Activated CD4-positive, alpha-beta memory T cell treated with anti-CD3 and anti-CD28 coated beads, Interleukin-2, amount 10 ng/mL, durations not matched to agents 7 days and 5 days (primary cell): Measurements from ENCODE around the gene PBX4. TPM values are rescaled to one million over a fixed set of nuclear protein-coding genes. Genes with fewer than 3 reads are reported as not detected.

Source experiments
- CTCF ChIA-PET: fragments of 350-600 bp; sonication (Branson Sonifier 250); formaldehyde crosslinking; loops from one replicate; lab custom pipeline; 2021; ENCODE audit warnings: antibody characterized with exemption, inconsistent platforms; lab: Charles Lee
- POLR2A ChIA-PET: fragments of 350-600 bp; sonication (Branson Sonifier 250); formaldehyde crosslinking; loops from one replicate; lab custom pipeline; 2021; ENCODE audit warnings: antibody characterized with exemption; lab: Charles Lee
- DNase-seq: peaks from one replicate; pipeline ENCODE4 v3.0.0-alpha.2; 2020
- H3K27ac Mint-ChIP-seq: one replicate; pipeline ENCODE4 v1.8.0; 2021; ENCODE audit warnings: mild to moderate bottlenecking, mixed read lengths
- H3K27me3 Mint-ChIP-seq: one replicate; pipeline ENCODE4 v1.8.0; 2021; ENCODE audit warnings: mixed read lengths
- H3K36me3 Mint-ChIP-seq: one replicate; pipeline ENCODE4 v1.8.0; 2021; ENCODE audit warnings: low read depth, mixed read lengths
- H3K4me1 Mint-ChIP-seq: one replicate; pipeline ENCODE4 v1.8.0; 2021; ENCODE audit warnings: mixed read lengths
- H3K4me3 Mint-ChIP-seq: one replicate; pipeline ENCODE4 v1.8.0; 2021; ENCODE audit warnings: mild to moderate bottlenecking, mixed read lengths
- H3K9me3 Mint-ChIP-seq: one replicate; pipeline ENCODE4 v1.8.0; 2021; ENCODE audit warnings: mixed read lengths
- total RNA-seq, 2 experiments: library from RNA; stranded (reverse); gene quantifications; one replicate each; pipeline ENCODE4 v1.2.3, GENCODE V29; 2021

Gene PBX4
- total RNA-seq, 2 experiments from 2014 or later, result 49.0 to 55.6 TPM

DNA sequence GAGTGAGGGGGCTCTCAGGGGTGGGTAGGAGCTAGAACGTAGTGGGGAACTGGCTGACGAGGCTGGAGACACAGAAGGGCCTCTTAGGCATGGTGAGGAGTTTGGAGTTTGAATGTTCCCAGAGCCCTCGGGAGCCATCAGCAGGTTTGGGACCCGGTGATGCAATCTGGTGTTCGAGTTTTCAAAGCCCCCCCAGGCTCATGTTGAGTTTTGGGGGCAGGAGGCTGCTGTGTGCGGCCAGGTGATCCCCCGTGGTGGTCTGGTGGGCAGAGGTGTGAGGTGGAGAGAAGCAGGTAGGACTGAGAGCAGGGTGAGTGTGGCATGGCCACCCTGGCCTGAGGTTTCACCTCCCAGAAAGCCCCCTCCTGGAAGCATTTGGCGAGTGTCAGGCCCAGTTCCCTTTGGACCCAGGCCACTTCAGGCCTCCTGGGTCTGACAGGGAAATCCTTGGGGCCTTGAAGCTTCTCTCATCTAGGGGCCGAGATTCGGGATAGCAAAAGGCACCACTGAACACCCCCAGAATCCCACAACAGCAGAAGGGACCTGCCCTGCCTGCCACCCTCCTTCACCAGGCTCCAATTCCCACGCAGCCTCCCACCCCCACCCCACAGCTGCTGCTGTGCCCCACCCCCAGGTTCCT lies 88.6 kb downstream of the PBX4 start:
- H3K27ac Mint-ChIP-seq, result no peak overlapping the region
- no peaks in the 10 kb centered on the region for H3K9me3 Mint-ChIP-seq
- peaks cover 7% of the 10 kb centered on the region for H3K4me1 Mint-ChIP-seq
- DNase-seq, result no peak
- CTCF ChIA-PET, result interaction anchor here (1.0 kb wide), 1 partner anchor 97 kb away, joined by 3 read pairs; no protein-coding TSS in a partner anchor
- POLR2A ChIA-PET, result interaction anchor here (1.0 to 2.0 kb wide), 2 partner anchors 14 to 132 kb away, joined by 3 to 7 read pairs; partner anchors contain the start of genes NDUFA13 and TSSK6
- no peaks in the 10 kb centered on the region for H3K27me3 Mint-ChIP-seq
- no peak overlapping the region for H3K4me3 Mint-ChIP-seq
- peaks cover 23% of the 10 kb centered on the region for H3K36me3 Mint-ChIP-seq

DNA sequence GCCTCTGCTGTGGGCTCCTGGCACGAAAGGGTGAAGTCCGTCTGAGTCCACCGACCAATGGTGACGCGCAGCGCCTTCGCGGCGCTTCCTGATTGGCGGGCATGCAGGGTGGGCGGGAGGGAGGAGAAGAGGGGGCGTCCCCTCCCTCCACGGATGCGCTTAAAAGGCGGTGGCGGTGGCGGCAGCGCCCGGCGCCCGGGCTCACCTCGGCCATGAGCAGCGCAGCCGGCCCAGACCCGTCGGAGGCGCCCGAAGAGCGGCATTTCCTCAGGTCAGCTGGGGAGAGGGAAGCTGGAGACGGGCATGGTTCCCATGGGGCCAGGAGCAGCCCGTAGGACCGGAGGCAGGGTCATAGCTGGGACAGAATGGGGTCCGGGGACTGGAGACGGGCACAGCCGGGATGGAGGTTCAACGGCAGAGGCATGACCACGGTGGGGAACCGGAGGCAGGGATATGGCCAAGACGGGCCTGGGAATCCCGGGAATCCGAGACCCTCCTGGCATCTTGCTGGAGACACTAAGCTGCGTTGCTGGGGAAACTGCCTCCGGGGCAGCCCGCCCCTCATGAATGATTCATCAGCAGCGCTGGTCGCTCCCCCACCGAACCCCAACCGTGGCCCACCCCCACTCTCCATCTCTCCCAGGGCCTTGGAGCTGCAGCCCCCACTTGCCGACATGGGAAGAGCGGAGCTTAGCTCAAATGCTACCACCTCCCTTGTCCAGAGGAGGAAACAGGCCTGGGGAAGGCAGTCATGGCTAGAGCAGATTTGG lies 89.6 kb downstream of the PBX4 start, which contains the start of gene YJEFN3:
Gene YJEFN3 (plus strand): TSS at position 191 of the 770 bp plus-strand sequence. CDS start 22 bp downstream, at position 213.
- ChIA-PET CTCF (no interaction called here), POLR2A (interaction anchor here (0.6 to 2.0 kb wide), 4 partner anchors 10 to 123 kb away, joined by 3 to 7 read pairs (median 4); partner anchors contain the start of genes NDUFA13 and TSSK6)
- Mint-ChIP-seq H3K4me1 (peaks cover 8% of the 10 kb centered on the region), H3K36me3 (peaks cover 24% of the 10 kb centered on the region), H3K4me3 (no peak within 1 kb of the TSS), H3K27me3 (no peaks in the 10 kb centered on the region), H3K27ac (peak within 1 kb of the TSS; percentile 26), H3K9me3 (no peaks in the 10 kb centered on the region)
- DNase-seq, result no peak

DNA sequence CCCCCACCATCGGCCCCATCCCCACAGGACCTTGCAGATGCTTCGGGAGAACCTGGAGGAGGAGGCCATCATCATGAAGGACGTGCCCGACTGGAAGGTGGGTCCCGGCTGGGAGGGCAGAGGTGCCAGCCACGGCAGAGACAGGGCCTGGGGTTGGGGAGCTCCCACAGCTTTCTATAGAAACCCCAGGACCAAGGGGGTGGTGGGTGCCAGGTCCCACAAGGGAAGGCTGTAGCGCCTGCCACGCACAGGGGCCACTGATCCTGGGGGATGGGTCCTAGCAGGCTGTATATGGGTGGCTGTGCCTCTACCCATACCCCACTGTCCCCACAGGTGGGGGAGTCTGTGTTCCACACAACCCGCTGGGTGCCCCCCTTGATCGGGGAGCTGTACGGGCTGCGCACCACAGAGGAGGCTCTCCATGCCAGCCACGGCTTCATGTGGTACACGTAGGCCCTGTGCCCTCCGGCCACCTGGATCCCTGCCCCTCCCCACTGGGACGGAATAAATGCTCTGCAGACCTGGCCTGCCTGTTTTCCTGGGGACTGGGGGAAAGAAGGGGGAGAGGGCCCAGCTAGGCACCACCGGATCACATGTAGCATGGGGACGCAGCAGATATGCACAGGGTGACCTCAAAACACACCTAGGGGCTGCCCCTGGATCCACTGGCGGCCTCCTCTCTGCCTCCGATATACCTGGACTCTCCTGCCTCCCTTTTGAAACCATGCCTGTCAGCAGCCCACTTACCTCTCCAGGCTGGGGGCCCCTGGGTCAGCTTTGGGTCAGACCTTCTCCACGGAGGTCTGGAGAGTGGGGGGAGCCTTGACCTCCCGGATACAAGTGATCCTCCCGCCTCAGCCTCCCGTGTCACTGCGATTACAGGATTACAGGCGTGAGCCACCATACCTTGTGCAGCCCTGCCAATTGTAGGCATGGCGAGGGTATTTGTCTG lies 90.5 kb downstream of the PBX4 start:
- H3K36me3 Mint-ChIP-seq, result peaks cover 26% of the 10 kb centered on the region
- H3K4me1 Mint-ChIP-seq, result peaks cover 9% of the 10 kb centered on the region
- no peak overlapping the region for H3K27ac Mint-ChIP-seq
- H3K9me3 Mint-ChIP-seq, result no peaks in the 10 kb centered on the region
- POLR2A ChIA-PET, result interaction anchor here (0.6 to 1.6 kb wide), 2 partner anchors 9 to 12 kb away, joined by 3 to 5 read pairs; partner anchors contain the start of gene NDUFA13
- no peak overlapping the region for H3K4me3 Mint-ChIP-seq
- no peaks in the 10 kb centered on the region for H3K27me3 Mint-ChIP-seq
- CTCF ChIA-PET, result no interaction called here
- no peak for DNase-seq

DNA sequence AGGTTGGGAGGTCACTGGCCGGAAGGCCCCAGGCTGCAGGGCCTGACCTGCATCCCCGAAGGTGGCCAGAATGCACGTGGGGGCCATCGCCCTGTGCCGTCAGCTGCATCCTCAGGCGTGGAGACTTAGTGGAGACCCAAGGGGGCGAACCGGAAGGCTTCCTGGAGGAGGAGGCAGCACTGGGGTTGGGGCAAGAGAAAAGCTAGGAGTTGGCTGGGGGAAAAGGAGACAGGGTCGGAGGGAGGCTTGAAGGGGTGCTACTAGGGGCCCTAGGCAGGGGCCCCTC lies 91.2 kb downstream of the PBX4 start:
- Mint-ChIP-seq H3K4me3 (no peak overlapping the region), H3K27ac (no peak overlapping the region), H3K27me3 (no peaks in the 10 kb centered on the region), H3K36me3 (peaks cover 30% of the 10 kb centered on the region), H3K9me3 (no peaks in the 10 kb centered on the region), H3K4me1 (peaks cover 12% of the 10 kb centered on the region)
- no peak for DNase-seq
- CTCF ChIA-PET, result no interaction called here
- POLR2A ChIA-PET, result interaction anchor here (1.6 kb wide), 1 partner anchor 11 kb away, joined by 5 read pairs; the partner anchor contains the start of gene NDUFA13

DNA sequence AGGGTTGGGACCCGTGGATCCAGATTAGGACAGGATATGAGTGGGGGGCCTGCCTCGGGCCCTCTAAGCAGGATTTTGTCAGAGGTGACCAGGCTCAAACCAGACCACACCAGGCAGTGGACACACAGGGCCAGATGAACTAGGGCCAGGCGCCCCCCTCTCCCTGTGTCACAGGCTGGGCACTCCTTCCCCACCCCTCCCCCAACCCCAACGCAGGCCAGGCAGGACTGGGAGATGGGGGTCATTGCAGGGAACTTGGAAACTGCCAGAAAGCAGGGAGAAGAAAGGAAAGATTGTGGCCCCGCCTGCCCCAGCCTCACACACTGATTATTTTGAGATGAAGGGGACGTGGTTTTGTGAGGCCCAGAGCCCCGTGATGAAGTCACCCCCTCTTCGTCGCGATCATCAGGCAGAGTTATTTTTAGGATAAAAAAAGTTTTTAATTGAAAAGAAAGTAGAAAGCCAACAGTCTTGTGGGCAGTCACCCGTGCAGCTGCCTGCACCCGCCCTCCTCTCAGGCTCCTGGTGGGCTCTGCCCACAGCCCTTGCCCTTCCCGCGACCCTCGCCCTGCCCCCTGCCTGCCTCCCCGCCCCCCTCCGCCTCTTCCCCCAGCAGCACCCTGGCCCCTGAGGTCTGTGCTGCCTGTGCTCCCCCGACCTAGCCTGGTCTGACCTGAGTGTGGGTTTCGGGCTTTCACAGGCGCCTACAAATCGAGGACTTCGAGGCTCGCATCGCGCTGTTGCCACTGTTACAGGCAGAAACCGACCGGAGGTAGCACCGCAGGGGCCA lies 91.7 kb downstream of the PBX4 start:
- peaks cover 7% of the 10 kb centered on the region for H3K4me1 Mint-ChIP-seq
- no peak overlapping the region for H3K4me3 Mint-ChIP-seq
- CTCF ChIA-PET, result no interaction called here
- no peaks in the 10 kb centered on the region for H3K9me3 Mint-ChIP-seq
- POLR2A ChIA-PET, result interaction anchor here (2.0 kb wide), 1 partner anchor 11 kb away, joined by 9 read pairs; the partner anchor contains the start of genes NDUFA13 and TSSK6
- H3K27ac Mint-ChIP-seq, result no peak overlapping the region
- DNase-seq, result no peak
- H3K36me3 Mint-ChIP-seq, result peaks cover 26% of the 10 kb centered on the region
- H3K27me3 Mint-ChIP-seq, result no peaks in the 10 kb centered on the region

DNA sequence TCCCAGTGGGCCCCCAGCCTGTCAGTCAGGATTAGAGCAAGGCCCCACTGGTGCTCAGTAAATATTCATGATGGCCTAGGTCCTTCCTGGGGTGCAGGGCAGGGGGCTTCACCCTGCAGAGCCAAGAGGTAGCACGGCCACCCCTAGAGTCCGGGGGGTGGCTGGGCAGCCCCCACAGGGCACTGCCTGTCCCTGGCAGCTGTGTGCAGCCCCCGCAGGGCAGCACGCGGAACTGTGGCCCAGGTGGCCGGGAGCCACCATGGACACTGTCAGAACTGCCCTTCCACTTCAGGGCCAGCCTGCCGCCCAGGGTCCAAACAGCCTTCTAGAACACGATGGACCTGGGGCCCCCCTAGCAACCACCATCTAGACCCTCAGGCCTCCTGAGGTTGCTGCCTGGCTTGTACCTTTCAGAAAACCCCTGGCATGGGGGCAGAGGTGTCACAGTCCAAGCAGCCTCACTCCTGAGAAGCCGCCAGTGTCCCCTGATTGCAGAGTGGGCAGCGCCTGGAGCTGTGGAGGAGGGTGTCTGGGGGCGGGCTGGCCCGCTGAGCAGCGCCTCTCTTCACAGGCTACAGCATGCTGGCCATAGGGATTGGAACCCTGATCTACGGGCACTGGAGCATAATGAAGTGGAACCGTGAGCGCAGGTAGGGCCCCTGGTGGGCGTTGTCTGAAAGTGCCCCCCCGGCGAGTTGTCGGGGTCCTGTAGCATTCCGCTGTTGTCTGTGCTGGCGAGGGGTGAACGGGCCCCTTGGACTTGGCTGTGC lies 92.7 kb downstream of the PBX4 start:
- no peak for DNase-seq
- Mint-ChIP-seq H3K9me3 (no peaks in the 10 kb centered on the region), H3K4me3 (no peak overlapping the region), H3K36me3 (peaks cover 30% of the 10 kb centered on the region), H3K27ac (no peak overlapping the region), H3K4me1 (peaks cover 10% of the 10 kb centered on the region), H3K27me3 (no peaks in the 10 kb centered on the region)
- CTCF ChIA-PET, result no interaction called here
- POLR2A ChIA-PET, result interaction anchor here (0.6 to 2.0 kb wide), 2 partner anchors 10 to 375 kb away, joined by 3 to 9 read pairs; partner anchors contain the start of genes NDUFA13, TSSK6 and ZNF93

DNA sequence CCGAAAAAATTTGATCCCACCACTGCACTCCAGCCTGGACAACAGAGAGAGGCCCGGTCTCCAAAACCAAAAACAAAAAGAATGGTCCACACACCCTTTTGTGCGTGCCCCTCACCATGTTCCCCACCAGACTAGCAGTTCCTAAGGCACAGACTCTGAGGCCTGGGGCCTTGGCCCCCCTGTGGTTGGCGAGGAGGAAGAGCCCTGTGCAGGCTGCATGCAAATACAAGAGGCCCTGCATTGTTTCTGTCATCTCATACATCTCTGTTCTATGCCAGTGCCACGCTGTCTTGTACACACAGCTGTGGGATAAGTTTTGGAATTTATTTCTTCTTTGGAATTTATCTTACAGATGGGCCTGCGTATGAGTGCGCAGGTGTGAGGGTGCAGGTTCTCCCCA lies 94.4 kb downstream of the PBX4 start:
- no peaks in the 10 kb centered on the region for H3K27me3 Mint-ChIP-seq
- peaks cover 24% of the 10 kb centered on the region for H3K4me1 Mint-ChIP-seq
- no peak for DNase-seq
- ChIA-PET POLR2A (no interaction called here), CTCF (interaction anchor here (1.3 kb wide), 1 partner anchor 8 kb away, joined by 4 read pairs; no protein-coding TSS in a partner anchor)
- peaks cover 40% of the 10 kb centered on the region for H3K36me3 Mint-ChIP-seq
- H3K9me3 Mint-ChIP-seq, result no peaks in the 10 kb centered on the region
- no peak overlapping the region for H3K4me3 Mint-ChIP-seq
- no peak overlapping the region for H3K27ac Mint-ChIP-seq

DNA sequence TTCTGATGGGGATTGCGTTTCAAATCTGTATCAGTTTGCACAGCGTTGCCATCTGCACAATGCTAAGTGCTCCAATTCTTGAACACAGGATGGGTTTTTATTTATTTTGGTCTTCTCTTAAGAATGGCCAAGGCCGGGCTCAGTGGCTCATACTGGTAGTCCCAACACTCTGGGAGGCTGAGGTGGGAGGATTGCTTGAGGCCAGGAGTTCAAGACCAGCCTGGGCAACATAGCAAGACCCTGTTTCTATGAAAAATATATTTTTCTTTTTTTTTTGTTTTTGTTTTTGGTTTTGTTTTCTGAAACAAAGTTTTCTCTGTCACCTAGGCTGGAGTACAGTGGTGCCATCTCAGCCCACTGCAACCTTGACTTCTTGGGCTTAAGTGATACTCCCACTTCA lies 95.3 kb downstream of the PBX4 start:
- peaks cover 41% of the 10 kb centered on the region for H3K36me3 Mint-ChIP-seq
- no peak for DNase-seq

DNA sequence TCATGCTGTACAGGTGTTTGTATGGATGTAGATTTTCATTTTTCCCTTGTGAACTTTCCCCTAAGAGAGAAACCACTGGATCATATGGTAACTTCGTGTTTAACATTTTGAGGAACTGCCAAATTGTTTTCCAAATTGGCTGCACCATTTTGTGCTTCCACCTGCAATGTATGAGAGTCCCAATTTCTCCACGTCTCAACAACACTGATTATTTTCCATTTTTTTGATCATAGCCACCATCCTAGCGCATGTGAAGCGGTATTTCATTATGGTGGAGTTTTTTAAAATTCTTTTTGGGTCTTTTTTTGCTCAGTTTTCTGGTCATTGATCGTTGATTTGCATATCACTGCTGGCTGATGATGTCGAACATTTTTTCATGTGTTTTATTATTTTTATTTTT lies 97.5 kb downstream of the PBX4 start:
- H3K27ac Mint-ChIP-seq, result no peak overlapping the region
- no peak overlapping the region for H3K4me3 Mint-ChIP-seq
- H3K36me3 Mint-ChIP-seq, result peaks cover 33% of the 10 kb centered on the region
- H3K9me3 Mint-ChIP-seq, result no peaks in the 10 kb centered on the region
- CTCF ChIA-PET, result no interaction called here
- POLR2A ChIA-PET, result no interaction called here
- no peak for DNase-seq
- H3K27me3 Mint-ChIP-seq, result no peaks in the 10 kb centered on the region
- H3K4me1 Mint-ChIP-seq, result peaks cover 39% of the 10 kb centered on the region

More for the DNA sequence above, 95.3 kb downstream of the PBX4 start:
- H3K27ac Mint-ChIP-seq, result no peak overlapping the region
- ChIA-PET POLR2A (no interaction called here), CTCF (interaction anchor here (0.6 to 1.3 kb wide), 2 partner anchors 9 to 158 kb away, joined by 3 to 4 read pairs; no protein-coding TSS in a partner anchor)
- H3K4me3 Mint-ChIP-seq, result no peak overlapping the region
- H3K9me3 Mint-ChIP-seq, result no peaks in the 10 kb centered on the region
- peaks cover 25% of the 10 kb centered on the region for H3K4me1 Mint-ChIP-seq
- no peaks in the 10 kb centered on the region for H3K27me3 Mint-ChIP-seq

DNA sequence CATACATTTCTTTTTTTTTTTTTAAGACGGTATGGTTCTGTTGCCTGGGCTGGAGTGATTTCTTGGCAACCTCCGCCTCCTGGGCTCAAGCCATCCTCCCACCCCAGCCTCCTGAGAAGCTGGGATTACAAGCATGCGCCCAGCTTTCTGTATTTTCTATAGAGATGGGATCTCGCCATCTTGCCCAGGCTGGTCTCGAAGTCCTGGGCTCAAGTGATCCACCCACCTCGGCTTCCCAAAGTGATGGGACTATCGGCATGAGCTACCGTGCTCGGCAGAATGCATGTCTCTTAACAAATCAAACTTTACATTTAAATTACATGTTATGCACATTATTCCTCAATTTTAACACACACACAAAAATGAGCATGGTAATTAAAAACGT lies 101.3 kb downstream of the PBX4 start:
- no peaks in the 10 kb centered on the region for H3K9me3 Mint-ChIP-seq
- ChIA-PET POLR2A (interaction anchor here (1.2 to 3.0 kb wide), 6 partner anchors 13 to 349 kb away, joined by 3 to 29 read pairs (median 8); partner anchors contain the start of genes ATP13A1, ZNF253 and ZNF506), CTCF (interaction anchor here (0.6 to 2.3 kb wide), 4 partner anchors 15 to 127 kb away, joined by 3 to 11 read pairs (median 4); partner anchors contain the start of gene GMIP)
- peak overlapping the region; percentile 93 for H3K4me3 Mint-ChIP-seq
- peaks cover 36% of the 10 kb centered on the region for H3K4me1 Mint-ChIP-seq
- peak overlapping the region; percentile 94 for H3K27ac Mint-ChIP-seq
- H3K27me3 Mint-ChIP-seq, result no peaks in the 10 kb centered on the region
- peaks cover 31% of the 10 kb centered on the region for H3K36me3 Mint-ChIP-seq
- DNase-seq, result no peak
